Stimulated activated CD4-positive, alpha-beta T cell treated with anti-CD3 and anti-CD28 coated beads, Interleukin-2, amount 100 ng/mL, for 48 hours (primary cell): ENCODE measurements around the gene MRRF.

ENCODE experiments used
- DNase-seq, 2 donors: peaks; one replicate each; pipeline ENCODE4 v3.0.0-alpha.2; 2020

MRRF gene

DNA sequence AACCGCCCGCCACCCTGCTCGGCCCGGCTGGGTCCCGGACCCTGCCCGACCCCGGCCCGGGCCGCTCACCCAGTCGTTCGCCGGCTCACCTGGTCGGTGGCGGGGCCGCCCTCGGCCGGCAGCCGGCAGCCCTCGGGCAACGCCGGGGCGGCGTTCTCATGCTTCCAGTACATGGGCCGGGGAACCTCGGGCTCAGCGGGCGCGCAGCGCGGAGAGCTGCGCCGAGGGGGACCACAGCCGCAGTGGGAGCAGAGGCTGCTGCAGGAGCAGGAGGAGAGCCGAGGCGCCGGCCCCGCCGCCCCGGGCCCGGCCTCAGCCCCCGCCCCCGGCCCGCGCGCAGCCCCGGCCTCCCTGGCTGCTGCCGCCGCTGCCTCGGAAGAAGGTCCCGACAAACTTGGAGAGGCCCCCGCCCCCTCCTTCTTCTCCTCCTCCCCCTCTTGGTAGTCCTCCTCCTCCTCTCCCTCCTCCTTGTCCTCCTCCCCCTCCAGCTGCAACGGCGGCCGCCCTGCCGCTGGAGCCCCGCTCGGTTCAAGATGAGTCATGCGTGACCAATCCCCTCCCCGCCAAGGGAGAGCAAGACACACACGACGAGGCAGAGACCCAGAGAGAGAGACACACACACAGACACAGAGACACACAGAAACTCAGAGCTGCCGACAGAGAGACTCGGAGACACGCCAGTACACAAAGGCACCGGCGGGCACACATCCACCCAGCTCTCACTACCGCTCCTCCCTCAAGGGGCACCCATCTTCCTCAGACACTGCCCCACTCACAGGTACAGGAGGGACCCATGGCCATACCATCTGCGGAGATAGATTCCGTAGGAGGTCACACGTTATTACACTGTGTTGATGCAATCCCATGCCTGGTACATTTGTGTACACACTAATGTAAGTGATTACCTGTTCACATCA lies 35.9 kb upstream of the MRRF start, which contains the start of gene LHX6:
LHX6 (minus strand) TSS at position 390 of the 917 bp plus-strand sequence; CDS start at position 173, 217 bp downstream.
- DNase-seq = no peak

DNA sequence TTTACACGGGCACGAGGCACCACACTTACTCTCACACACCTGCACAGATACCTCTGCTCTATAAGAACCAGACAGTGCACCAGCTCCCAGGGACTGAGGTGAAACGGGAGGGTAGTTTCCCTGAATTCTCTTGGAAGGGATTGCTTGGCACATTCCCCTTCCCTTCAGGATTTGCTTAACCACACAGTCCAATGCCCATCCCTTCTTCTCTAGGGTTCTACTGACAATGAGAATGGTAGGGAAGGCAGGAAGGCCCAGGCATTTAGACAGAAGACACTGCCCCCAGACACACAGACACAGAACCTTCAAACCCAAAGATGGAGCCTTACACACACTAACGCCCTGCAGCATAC lies 35.2 kb upstream of the MRRF start:
- DNase-seq = no peak

DNA sequence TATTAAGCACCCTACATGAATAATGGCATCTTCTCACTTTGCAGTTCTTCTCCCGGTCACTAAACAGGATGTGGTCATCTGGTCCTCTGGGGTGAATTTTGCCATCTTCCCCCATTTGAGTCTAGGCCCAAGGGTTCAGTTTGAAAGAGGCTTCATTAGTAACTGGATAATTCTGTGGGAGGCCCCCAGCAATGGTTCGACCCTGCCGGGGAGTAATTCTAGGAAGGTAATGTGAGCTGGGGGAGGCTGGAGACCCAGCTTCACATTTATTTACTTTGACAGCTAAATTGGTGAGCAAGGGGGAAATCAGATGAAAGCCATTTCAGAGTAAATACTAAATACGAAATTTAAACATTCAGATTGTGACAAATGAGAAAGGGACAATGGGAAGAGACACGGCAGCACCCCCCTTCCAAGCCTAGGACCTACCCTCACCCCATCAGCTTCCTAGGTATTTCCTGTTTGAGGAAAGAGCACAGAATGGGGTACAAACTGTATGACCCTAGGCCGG lies 31.8 kb upstream of the MRRF start:
- DNase-seq = no peak

DNA sequence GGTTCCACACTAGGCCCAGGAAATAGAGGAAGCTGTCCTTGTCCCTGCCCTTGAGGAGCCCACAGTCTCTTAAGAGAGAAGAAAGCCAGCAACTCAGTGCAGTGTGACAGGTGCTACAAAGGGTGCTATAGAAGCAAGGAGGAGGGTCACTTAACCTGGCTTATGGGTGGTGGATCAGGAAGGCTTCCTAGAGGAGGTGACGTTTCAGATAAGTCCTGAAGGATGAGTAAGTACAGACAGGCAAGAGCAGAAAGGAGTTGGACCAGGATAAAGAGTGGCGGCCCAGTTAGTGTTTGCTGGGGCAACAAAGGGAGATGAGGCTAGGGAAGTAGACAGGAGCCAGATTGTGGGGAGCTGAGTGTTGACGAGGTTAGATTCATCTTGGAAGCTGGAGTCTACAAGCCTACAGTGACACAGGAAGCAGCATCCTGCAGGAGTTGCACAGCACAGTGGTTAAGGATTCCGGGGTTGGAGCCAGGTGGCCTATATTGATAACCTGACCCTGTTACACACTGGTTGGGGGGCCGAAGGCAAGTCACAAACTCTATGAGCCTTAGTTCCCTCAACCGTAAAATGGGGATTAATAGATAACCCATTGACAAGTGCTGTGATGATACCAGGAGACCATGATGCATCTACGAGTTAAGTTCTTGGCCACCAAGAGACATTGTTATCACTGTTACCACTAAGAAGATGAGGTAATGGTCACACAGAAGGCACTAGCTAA lies 30.5 kb upstream of the MRRF start:
- no peak for DNase-seq

DNA sequence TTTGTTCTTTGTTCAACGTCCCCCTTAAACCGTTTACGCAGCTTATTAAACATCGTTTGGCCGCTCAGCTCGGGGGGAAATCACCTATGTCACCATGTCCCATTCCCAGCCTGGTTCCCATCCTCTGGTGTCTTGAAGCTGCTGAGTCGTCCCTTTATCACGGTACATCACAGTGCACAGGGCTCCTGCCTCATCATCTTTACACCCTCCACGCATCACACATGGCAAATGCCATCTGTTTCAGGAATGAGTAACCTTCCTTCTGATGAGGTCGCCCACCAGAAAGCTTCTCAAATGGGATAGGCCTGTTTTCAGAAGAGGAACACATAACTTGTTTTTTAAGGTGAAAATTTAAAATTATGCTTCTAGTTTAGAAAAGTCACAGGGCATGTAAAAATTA lies 28.0 kb upstream of the MRRF start:
- DNase-seq = no peak

DNA sequence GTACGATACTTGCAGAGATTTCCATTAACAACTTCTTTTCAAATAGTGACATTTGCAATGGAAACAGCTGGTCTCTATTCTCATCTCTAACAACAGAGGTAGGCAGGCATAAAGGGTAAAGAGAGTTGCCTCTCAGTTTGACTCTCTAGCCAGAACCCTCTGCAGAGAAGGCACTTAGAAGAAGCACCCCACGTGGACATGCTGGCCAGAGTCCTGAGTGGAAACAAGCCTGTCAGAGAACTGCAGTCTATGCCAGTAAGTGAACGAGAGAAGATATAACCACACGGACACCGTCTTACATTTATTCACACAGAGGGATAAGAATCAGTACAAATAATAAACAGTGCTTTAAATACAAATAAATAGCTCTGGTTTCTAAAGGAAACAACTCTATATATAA lies 25.0 kb upstream of the MRRF start:
- no peak for DNase-seq

DNA sequence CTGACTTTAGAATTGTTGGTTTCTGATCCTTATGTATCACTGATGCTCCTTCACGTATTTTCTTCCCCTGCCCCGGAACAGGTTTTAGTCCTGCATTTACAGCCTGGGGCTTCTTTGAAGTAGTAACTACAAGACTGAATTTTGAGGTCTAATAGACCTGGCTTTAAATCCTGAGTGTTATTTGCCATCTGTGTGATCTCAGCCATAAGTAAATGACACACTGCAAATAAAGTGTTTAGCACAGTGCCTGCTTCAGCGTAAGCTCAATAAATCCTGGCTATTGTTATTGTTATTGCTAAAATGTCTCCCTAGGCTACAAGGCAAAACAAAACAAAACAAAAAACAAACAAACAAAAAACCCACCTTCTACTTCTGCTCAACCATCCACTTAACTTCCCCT lies 20.3 kb upstream of the MRRF start:
- no peak for DNase-seq

DNA sequence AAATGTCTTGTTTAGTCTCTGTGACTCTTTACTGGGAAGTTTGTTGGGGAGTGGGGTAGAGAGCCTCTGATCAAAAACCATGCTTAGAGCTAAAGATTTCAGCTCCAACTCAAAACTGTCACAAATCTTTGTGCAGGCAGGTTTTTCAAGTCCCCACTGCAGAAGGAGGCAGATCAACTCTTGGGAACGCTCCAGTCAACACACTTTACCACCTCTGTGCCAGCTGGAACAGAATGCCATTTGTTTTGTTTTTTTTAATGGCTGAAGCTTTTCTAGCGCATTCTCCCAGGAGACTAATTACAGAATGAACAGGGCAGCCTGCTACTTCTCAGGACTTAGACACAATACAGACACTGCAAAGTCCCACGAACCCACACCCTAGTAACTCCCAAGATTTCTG lies 18.0 kb upstream of the MRRF start:
- no peak for DNase-seq

DNA sequence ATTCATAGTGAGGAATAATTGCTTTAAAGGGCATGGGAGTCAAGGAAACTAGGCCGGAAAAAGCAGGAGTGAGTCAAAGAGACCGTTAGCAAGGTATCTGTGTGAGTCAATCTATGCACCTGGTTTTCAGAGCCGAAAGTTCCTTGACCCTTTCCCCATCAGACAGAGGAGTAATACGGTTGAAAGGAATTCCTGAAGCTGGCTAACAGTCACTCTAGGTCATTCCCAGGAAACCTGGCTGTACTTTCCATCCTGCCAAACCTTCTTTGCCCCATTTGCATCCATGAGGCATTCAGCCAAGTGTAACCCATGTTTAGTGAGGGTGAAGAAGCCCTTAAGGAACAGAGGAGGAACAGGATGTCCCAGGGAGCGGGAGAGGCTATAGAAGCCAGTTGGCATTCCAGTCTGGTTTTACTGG lies 16.2 kb upstream of the MRRF start:
- DNase-seq = no peak

DNA sequence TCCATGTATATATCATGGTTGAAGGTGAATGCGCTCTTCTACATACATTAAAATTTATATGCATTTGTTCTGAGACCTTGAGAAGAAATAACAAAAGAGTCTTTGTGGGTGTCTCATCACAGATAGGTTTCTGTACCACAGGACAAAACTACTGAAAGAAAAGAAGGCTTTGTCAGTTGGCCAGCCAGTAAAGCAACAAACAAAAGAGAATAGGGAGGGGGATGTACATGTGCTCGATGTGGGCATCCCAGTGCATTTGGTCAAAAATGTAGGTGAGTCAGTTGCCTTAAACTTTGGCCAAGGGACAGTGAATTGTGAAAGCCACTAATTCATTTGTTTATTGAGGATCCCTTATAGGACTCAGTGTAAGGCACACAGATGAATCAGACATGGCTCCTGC lies 13.3 kb upstream of the MRRF start:
- DNase-seq = no peak

DNA sequence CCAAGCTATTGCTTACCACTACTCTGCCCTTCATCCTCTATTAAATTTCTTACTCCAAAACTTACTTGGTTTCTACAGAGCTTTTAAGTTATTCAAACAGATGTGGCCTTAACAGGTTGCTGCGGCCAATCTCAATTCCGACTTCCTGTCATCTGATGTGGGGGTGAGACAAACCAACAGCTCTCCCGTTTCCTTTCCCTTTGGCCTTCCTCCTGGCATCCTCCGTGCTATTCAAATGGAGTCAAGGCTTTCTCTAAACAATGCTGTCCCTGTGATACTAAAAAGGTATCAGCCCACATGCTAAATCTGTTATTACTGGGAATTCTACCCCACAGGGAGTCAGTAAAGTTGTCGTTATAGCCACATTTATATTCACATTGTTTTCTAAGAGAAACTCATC lies 11.9 kb upstream of the MRRF start:
- DNase-seq = no peak

DNA sequence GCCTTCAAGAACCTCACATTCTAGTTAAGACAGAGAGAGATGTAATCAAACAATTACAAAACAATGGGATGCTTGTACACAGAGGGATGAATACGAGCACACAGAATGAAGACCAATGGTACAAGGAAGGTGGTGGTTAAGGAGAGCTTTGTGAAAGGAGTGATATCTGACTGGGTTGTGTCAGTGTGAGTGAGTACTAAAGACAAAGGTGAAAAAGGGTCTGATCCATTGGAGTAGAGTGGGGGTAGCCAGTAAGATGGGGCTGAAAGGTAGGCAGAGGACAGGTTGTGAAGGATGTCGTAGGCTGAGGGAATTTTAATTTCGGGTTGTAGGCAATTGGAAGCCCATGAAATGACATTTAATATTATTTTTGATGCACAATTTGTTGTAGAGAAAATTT lies 9.9 kb upstream of the MRRF start:
- DNase-seq = no peak

DNA sequence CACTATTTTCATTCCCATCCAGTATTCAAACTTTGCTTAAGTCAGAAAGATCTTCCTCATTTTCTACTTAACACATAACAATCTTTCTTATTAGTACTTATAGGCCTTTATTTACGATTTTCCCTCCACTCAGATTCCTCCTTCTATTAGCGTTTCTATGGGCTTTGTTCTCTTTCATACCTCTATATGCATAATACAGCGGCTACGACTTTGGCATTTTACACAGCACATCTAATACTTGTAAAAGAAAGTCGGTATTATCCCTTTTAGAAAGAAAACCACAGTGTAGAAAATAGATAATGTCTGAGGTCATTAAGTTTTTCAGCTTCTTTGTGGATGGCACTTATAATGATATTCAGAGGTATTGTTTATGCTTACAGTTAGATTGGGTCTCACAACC lies 8.5 kb upstream of the MRRF start:
- no peak for DNase-seq

DNA sequence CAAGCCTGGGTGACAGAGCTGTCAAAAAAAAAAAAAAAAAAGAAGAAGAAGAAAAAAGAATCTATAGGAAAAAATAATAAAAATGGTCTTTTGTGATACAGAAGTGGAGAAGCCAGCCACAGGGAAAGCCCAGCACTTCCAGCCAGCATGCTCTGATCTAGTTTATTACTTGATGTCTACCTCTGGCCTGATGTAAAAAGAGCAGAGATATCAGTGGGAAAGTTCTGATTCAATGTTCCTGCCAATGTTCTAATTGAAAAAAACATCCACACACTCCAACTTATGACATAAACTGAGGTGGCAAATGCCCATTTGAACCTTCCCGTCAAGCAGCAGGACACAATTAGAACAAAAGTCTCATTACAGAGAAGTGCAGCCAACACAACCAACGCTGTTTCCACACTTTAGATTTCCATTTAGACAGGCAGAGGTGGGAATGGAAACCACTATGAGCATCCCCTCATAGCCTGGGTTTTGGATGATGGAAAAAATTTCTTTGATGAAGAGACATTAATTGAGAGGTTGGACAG lies 5.7 kb upstream of the MRRF start:
- DNase-seq = no peak

DNA sequence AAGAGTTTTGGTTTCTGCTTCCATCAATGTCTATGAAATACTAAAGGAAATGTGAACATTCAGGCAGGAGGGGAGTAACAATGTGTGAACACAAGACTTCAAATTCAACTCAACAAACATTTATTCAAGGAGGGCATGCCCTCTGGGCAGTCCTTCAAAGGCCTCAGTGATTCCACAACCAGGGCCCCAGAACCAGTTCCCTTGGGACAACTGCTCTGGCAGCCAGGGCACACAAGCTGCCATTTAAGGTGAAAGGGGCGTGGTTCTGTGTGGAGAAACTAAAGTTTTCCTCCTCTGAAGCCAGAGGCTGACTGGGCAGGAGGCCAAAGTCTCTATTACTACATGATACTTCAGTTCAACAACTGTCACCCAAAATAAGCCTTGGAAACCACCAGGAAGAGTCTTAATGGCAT lies 3.2 kb upstream of the MRRF start:
- no peak for DNase-seq

DNA sequence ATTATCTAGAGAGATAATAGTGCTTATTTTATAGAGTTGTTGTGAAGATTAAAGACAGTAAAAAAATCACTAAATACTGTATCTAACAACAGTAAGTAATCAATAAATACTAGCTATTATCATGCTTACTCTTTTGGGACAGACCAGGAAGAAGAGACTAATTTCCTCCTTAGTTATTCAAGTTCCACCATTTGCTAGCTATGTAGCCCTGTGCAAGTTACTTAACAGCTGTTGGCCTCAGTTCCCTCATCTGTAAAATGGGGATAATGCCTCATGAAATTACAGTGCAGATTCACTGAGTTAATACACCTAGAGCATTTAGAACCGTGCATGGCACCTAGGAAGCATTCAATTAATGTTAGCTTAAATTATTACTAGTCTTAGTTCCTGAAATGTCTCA lies 2.6 kb upstream of the MRRF start:
- no peak for DNase-seq

DNA sequence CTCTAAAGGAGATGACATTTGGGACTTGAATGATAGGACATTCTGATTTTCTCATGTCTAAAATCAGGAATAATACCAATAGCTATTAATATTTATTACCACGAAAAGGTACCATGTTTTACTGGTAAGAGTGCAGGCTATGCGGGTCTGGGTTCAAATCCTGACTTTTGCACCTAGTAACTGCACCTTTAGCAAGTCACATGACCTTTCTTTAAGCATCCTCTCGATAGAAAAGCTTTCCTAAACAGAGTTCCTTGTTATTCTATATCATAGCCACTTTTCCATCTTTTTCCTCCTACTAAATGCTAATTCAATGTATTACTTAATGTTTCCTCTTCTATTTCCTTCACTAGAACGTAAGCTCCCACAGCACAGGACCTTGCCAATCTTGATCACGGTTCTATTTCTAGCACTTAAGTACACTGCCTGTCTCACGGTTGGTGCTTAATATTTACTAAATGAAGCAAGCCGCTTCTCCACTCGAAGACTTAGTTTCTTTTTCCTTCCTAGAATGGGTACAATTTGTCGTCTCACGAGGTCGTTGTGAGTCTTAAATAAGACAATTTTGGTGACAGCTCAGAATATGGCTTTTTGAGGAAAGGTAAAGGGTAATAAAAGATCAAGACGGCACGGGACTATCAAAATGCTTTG lies 858 bp upstream of the MRRF start:
- no peak for DNase-seq

DNA sequence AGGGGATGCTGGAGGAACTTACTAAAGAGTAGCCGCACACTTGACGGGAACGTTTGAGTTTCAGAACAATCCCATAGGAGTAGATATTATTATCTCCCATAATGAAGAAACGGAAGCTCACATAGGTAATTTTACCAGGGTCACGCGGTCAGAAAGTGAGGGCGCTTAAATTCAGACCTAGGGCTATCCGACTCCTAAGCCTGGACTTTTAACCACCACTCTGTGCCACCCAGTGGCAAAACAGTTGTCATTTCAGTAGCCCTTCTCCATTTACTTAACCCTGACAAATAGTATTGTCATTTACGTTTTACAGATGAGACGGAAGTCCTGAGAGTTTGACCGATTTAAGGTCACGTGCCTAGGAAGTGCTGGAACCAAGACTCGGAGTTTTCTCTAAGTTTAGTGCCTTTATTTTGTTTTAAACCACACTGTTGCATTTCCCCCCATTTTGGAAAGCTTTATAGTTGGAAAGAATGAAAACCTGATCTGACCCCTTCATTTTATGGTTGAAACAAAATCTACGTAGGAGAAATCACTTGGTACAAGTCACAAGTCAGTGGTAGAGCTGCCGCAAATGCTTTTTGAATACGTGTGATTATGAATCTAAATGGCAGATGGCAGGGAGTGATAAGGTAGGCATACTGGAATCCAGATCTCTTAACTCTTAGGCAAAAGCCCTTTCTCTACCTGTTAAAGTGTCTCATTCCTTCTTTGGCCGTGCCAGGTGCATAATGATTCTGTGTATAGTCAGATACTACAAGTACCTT lies 650 bp downstream of the MRRF start:
- DNase-seq = peak in 1 of 2 donors; percentile 5

DNA sequence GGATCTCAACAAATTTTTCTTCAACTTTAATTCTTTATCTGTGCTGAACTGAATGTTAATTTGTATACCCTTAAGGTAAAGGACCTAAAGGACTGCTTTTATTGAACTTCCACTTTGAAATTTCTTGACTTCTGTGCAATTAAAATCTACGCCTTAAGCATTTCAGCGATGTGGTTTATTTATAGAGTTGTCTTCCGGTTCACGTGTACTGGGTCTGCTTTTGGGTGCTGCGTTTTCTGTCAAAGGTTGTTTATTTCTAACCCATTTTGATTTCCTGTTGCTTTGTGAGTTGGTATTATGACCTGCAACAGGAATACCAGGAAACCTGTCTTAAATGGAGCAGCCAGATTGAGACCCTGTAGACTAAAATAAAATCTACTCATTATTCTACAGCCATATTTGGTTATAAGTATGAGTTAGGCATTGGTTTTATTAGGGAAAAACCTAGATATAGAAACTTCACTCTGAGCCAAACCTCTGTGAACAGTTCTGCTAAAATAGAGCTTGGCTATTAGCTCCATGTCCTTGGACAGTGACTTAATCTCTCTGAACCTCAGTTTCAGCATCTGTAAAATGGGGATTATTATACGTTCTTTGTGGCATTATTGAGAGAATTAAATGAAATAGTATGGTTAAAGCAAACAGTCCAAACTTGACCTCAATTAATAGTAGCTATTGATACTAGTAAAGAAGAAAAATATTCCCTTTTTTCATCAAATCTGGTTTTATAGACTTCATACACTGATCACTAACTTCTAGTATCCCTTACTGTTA lies 3.5 kb downstream of the MRRF start:
- DNase-seq = no peak

DNA sequence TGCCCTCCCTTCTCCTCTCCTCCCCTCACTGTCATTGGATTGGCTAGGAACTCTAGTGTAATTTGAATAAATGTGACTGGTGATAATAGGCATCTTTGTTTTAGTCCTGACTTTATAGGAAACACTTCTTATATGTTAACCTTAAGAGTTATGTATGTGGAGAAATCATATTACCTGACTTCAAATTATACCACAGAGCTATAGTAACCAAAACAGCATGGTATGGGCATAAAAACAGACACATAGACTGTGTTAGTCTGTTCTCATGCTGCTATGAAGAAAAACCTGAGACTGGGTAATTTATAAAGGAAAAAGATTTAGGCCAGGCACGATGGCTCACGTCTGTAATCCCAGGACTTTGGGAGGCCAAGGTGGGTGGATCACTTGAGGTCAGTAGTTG lies 9.4 kb downstream of the MRRF start:
- no peak for DNase-seq

DNA sequence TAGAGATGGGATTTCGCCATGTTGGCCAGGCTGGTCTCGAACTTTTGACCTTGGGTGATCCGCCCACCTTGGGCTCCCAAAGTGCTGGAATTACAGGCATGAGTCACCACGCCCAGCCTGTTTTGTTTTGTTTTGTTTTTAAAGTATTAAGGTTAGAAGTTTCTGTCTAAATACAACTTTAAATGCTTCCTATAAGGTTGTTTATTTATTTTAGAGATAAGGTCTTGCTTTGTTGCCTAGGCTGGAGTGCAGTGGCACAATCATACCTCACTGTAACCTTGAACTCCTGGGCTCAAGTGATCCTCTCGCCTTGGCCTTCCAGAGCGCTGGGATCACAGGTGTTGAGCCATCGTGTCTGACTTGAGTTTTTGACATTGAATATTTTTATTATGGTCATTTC lies 11.4 kb downstream of the MRRF start:
- DNase-seq = no peak
